Psoas muscle (tissue), 8 donors: ENCODE measurements around the gene RHOT2. TPM values are rescaled to one million over a fixed set of nuclear protein-coding genes. Genes with fewer than 3 reads are reported as not detected.

Source experiments
- ATAC-seq, 4 donors: fragments of 200-7000 bp; cut with Tn5 transposase; one replicate each; pipeline ENCODE4 v1.9.1; 2020; ENCODE audit warnings: moderate library complexity in 3 of 4, mild to moderate bottlenecking in 2 of 4
- DNase-seq, 2 donors: peaks; one replicate each; pipeline ENCODE4 v3.0.0-alpha.2; 2020
- H3K27ac ChIP-seq: fragments of 200-600 bp; one replicate; pipeline ENCODE4 v1.8.0; 2022
- H3K27me3 ChIP-seq, 3 donors: fragments of 200-600 bp in 1 of 3; one replicate each; pipeline versions ENCODE4 v1.6.1 to v1.8.0; 2013 to 2022; ENCODE audit warnings: low read length in 2 of 3, mild to moderate bottlenecking in 2 of 3, moderate library complexity in 1 of 3; ENCODE audit not compliant: insufficient read depth in 3 of 3
- H3K36me3 ChIP-seq, 2 donors: fragments of 200-600 bp in 1 of 2; one replicate each; pipeline versions ENCODE4 v1.6.1 to v1.8.0; 2013 to 2022; ENCODE audit warnings: low read depth in 1 of 2, mild to moderate bottlenecking in 1 of 2, moderate library complexity in 1 of 2; ENCODE audit not compliant: insufficient read depth in 1 of 2
- H3K4me1 ChIP-seq: fragments of 200-600 bp; one replicate; pipeline ENCODE4 v1.8.0; 2022
- H3K4me3 ChIP-seq: fragments of 200-600 bp; one replicate; pipeline ENCODE4 v1.8.0; 2022; ENCODE audit warnings: mild to moderate bottlenecking
- H3K9me3 ChIP-seq: fragments of 200-600 bp; one replicate; pipeline ENCODE4 v1.8.0; 2022
- CTCF ChIP-seq: fragments of 200-600 bp; IDR thresholded peaks from one replicate; pipeline ENCODE4 v1.8.0; 2022; ENCODE audit warnings: antibody characterized with exemption
- WGBS, 3 donors: extraction: QIAGEN DNeasy Blood & Tissue Kit; methylation state at CpG; one replicate each; pipeline versions ENCODE4 v1.1.6 to v1.1.7; 2013; 5-methylcytosine and 5-hydroxymethylcytosine counted together
- intact Hi-C, 2 donors: fragments of 100-400 bp; cut with DNase I; formaldehyde crosslinking; loops; one replicate each; pipeline versions ENCODE4 v1.11.0 to v1.14.2; 2022
- polyA plus RNA-seq, 3 donors: library from polyadenylated mRNA; stranded (reverse); fragments of 200-250 nt; gene quantifications; one replicate each; pipeline ENCODE4 v1.2.3, GENCODE V29; 2013
- total RNA-seq, 4 donors: library from RNA; stranded (reverse); fragmentation: NEBNext Ultra II Directional in 2 of 4; extraction: Animal tissue kit (Norgen Biotek cat#: 25700) in 2 of 4; gene quantifications; one replicate each; pipeline versions ENCODE4 v1.2.1 to v1.2.4, GENCODE V29; 2021 to 2023
- donor health status: healthy with polysubstance abuse.
- donor health status: DM: no; HTN: no; CAD: no; lungs with moderate emphysema.
- donor health status: Bipolar disorder and iron deficiency.
- donor health status: healthy.
- donor health status: DM: yes; HTN: yes; CAD: no.
- donor health status: DM: no; HTN: no; CAD: no.
- donor health status: DM: no; HTN: no; CAD: no.
- donor health status: DM: yes; HTN: yes; CAD: no.

RHOT2 gene
- total and polyA plus RNA-seq, 7 donors, result 38.8 to 75.8 (median 52.3) TPM

- intact Hi-C loops, result no loop called here
- H3K27me3 ChIP-seq, result no peaks in the 10 kb centered on the region
- H3K27ac ChIP-seq, result no peak overlapping the region
- DNase-seq (no peak), ATAC-seq (no peak)
- H3K4me1 ChIP-seq, result peaks cover 21% of the 10 kb centered on the region
- no peak overlapping the region for H3K4me3 ChIP-seq
- H3K9me3 ChIP-seq, result no peaks in the 10 kb centered on the region
- TF ChIP-seq CTCF, result no peak
- H3K36me3 ChIP-seq, result peaks cover 4 to 46% of the 10 kb centered on the region in 2 donors
- 88 to 89% (median 89%) methylated on average over 52 of the region's 52 CpGs for whole genome bisulfite sequencing, 3 donors
Measured at GRCh38 chr16:670485-671352, 2.8 kb downstream of the RHOT2 start.

- ATAC-seq (no peak), DNase-seq (no peak)
- peaks cover 21% of the 10 kb centered on the region for H3K4me1 ChIP-seq
- H3K36me3 ChIP-seq, result peaks cover 4 to 46% of the 10 kb centered on the region in 2 donors
- no peaks in the 10 kb centered on the region for H3K27me3 ChIP-seq
- intact Hi-C loops, result no loop called here
- H3K4me3 ChIP-seq, result no peak overlapping the region
- H3K9me3 ChIP-seq, result no peaks in the 10 kb centered on the region
- whole genome bisulfite sequencing, 3 donors, result 79 to 84% (median 83%) methylated on average over 38 to 40 of the region's 40 CpGs
- TF ChIP-seq CTCF, result no peak
- no peak overlapping the region for H3K27ac ChIP-seq
Measured at GRCh38 chr16:671353-672131, 3.6 kb downstream of the RHOT2 start.

GRCh38 chr16:672371-672770 is 4.4 kb downstream of the RHOT2 start:
- WGBS, 3 donors, result 89 to 91% (median 91%) methylated on average over 14 to 19 of the region's 19 CpGs
- H3K36me3 ChIP-seq, result peaks cover 4 to 46% of the 10 kb centered on the region in 2 donors
- DNase-seq (no peak), ATAC-seq (no peak)
- no peak for TF ChIP-seq CTCF
- peaks cover 18% of the 10 kb centered on the region for H3K4me1 ChIP-seq
- no peak overlapping the region for H3K4me3 ChIP-seq
- intact Hi-C loops, result no loop called here
- H3K27ac ChIP-seq, result no peak overlapping the region
- no peaks in the 10 kb centered on the region for H3K9me3 ChIP-seq
- H3K27me3 ChIP-seq, result no peaks in the 10 kb centered on the region

- Histone ChIP-seq H3K27ac (no peak overlapping the region), H3K4me3 (no peak overlapping the region), H3K27me3 (no peaks in the 10 kb centered on the region), H3K4me1 (peaks cover 16% of the 10 kb centered on the region), H3K9me3 (no peaks in the 10 kb centered on the region), H3K36me3 (peaks cover 4 to 46% of the 10 kb centered on the region in 2 donors)
- intact Hi-C loops, result no loop called here
- TF ChIP-seq CTCF, result no peak
- ATAC-seq (no peak), DNase-seq (no peak)
- 88 to 90% (median 90%) methylated on average over 21 of the region's 21 CpGs for WGBS, 3 donors
Measured at GRCh38 chr16:672851-673250, 4.9 kb downstream of the RHOT2 start.
